Activated gamma-delta T cell (primary cell): Measurements from ENCODE around the gene MAP3K2.

Experiments used
- DNase-seq: peaks from one replicate; lab custom pipeline; 2025; lab: John Stamatoyannopoulos, UW
- total RNA-seq, 2 donors: gene quantifications; one replicate each; lab custom pipeline; 2026; lab: John Stamatoyannopoulos, UW

MAP3K2 gene
- 250 to 255 reads per million in 2 donors for total RNA-seq

GRCh38 chr2:127387655-127388422 is at the start of gene MAP3K2:
TSS of gene MAP3K2 (minus strand) at chr2:127387975. CDS start at chr2:127343129, 44,846 bp downstream.
- DNase-seq = peak; percentile 98

- no peak for DNase-seq
Measured at GRCh38 chr2:127437056-127437455, 49.3 kb upstream of the MAP3K2 start.

- no peak for DNase-seq
Measured at GRCh38 chr2:127434515-127434914, 46.7 kb upstream of the MAP3K2 start.

- no peak for DNase-seq
Measured at GRCh38 chr2:127431408-127432023, 43.7 kb upstream of the MAP3K2 start.

- DNase-seq = no peak
Measured at GRCh38 chr2:127429844-127430425, 42.2 kb upstream of the MAP3K2 start.

- no peak for DNase-seq
Measured at GRCh38 chr2:127429291-127429690, 41.5 kb upstream of the MAP3K2 start.

GRCh38 chr2:127428815-127429109 is 41.0 kb upstream of the MAP3K2 start:
- DNase-seq = no peak

- no peak for DNase-seq
Measured at GRCh38 chr2:127428057-127428814, 40.5 kb upstream of the MAP3K2 start.

GRCh38 chr2:127427376-127428056 is 39.7 kb upstream of the MAP3K2 start:
- DNase-seq = no peak

GRCh38 chr2:127426501-127427354 is 39.0 kb upstream of the MAP3K2 start:
- no peak for DNase-seq

GRCh38 chr2:127425540-127426490 is 38.0 kb upstream of the MAP3K2 start:
- no peak for DNase-seq

GRCh38 chr2:127424598-127425520 is 37.1 kb upstream of the MAP3K2 start:
- no peak for DNase-seq

- no peak for DNase-seq
Measured at GRCh38 chr2:127423880-127424279, 36.1 kb upstream of the MAP3K2 start.

- DNase-seq = no peak
Measured at GRCh38 chr2:127423478-127423843, 35.7 kb upstream of the MAP3K2 start.

- no peak for DNase-seq
Measured at GRCh38 chr2:127422559-127423477, 35.0 kb upstream of the MAP3K2 start.

GRCh38 chr2:127421871-127422558 is 34.2 kb upstream of the MAP3K2 start:
- no peak for DNase-seq
